ENCODE measurements around the gene ASB5. TPM values are rescaled to one million over a fixed set of nuclear protein-coding genes. Genes with fewer than 3 reads are reported as not detected.

The ASB5 gene
- polyA plus RNA-seq, 1 donor from 2014 or later = not detected

DNA sequence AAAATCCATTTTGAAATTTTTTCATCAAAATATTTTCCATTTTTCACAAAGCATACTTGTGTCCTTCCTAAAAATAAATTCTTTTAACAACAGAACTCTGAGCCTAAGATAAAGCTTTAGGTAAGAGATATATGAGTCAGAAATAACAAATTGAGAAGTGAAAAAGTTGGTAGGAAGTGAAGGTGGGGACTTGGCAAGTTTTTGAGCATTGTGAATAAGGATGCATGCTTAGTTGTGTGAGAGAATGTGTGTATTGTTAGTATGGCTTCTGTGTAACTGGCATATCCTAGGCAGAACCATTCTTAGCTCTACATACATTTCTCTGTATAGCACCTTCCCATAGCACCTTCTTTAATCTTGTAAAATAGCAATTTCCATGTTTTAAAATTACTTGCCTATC lies 6.8 kb downstream of the ASB5 start:
- no peak overlapping the region for H3K4me3 ChIP-seq (ENCODE audit: low read length)
- no peak overlapping the region for H2AFZ ChIP-seq (ENCODE audit: low read depth, low read length)
- H3F3A ChIP-seq (ENCODE audit: insufficient read depth, low read length, poor library complexity, severe bottlenecking) = no peaks in the 10 kb centered on the region
- no peak overlapping the region for H3K27ac ChIP-seq (ENCODE audit: low read length)
- no peaks in the 10 kb centered on the region for H3K9me3 ChIP-seq (ENCODE audit: low read length)
- H3K9me2 ChIP-seq (ENCODE audit: insufficient read depth, low read length) = no peaks in the 10 kb centered on the region
- TF ChIP-seq SMC3 (conservative IDR thresholded peaks at IDR 0.05; ENCODE audit: poor library complexity) (no peak), CTCF (IDR thresholded peaks at IDR 0.05; ENCODE audit: poor library complexity, severe bottlenecking) (no peak), POLR2AphosphoS5 (IDR thresholded peaks at IDR 0.05) (no peak), RAD21 (conservative IDR thresholded peaks at IDR 0.05) (no peak), EZH2 (IDR thresholded peaks at IDR 0.05; ENCODE audit: borderline replicate concordance, insufficient read depth, low read length, poor library complexity, severe bottlenecking) (no peak), TAF1 (IDR thresholded peaks at IDR 0.05; ENCODE audit: low read depth) (no peak), MXI1 (conservative IDR thresholded peaks at IDR 0.05; ENCODE audit: poor library complexity, severe bottlenecking) (no peak), EP300 (conservative IDR thresholded peaks at IDR 0.05; ENCODE audit: poor library complexity, severe bottlenecking) (no peak)
- TF ChIP-seq, protein P1, sequence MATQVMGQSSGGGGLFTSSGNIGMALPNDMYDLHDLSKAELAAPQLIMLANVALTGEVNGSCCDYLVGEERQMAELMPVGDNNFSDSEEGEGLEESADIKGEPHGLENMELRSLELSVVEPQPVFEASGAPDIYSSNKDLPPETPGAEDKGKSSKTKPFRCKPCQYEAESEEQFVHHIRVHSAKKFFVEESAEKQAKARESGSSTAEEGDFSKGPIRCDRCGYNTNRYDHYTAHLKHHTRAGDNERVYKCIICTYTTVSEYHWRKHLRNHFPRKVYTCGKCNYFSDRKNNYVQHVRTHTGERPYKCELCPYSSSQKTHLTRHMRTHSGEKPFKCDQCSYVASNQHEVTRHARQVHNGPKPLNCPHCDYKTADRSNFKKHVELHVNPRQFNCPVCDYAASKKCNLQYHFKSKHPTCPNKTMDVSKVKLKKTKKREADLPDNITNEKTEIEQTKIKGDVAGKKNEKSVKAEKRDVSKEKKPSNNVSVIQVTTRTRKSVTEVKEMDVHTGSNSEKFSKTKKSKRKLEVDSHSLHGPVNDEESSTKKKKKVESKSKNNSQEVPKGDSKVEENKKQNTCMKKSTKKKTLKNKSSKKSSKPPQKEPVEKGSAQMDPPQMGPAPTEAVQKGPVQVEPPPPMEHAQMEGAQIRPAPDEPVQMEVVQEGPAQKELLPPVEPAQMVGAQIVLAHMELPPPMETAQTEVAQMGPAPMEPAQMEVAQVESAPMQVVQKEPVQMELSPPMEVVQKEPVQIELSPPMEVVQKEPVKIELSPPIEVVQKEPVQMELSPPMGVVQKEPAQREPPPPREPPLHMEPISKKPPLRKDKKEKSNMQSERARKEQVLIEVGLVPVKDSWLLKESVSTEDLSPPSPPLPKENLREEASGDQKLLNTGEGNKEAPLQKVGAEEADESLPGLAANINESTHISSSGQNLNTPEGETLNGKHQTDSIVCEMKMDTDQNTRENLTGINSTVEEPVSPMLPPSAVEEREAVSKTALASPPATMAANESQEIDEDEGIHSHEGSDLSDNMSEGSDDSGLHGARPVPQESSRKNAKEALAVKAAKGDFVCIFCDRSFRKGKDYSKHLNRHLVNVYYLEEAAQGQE (IDR thresholded peaks at IDR 0.05; ENCODE audit: borderline replicate concordance) = no peak
- H3K4me2 ChIP-seq (ENCODE audit: low read length) = no peak overlapping the region
- H4K20me1 ChIP-seq (ENCODE audit: insufficient read depth) = no peaks in the 10 kb centered on the region
- H3K27me3 ChIP-seq (ENCODE audit: insufficient read depth, low read depth, low read length) = no peaks in the 10 kb centered on the region
- H3K79me2 ChIP-seq (replicated peaks; ENCODE audit: insufficient read depth, low read length) = no peaks in the 10 kb centered on the region
- H3K36me3 ChIP-seq (ENCODE audit: insufficient read depth, low read length) = no peaks in the 10 kb centered on the region
- H3K9ac ChIP-seq (ENCODE audit: low read length) = no peak overlapping the region

- Histone ChIP-seq H3K27me3 (ENCODE audit: insufficient read depth, low read depth, low read length) (no peaks in the 10 kb centered on the region), H3K4me2 (ENCODE audit: low read length) (no peak overlapping the region), H2AFZ (ENCODE audit: low read depth, low read length) (no peak overlapping the region), H3K9me3 (ENCODE audit: low read length) (no peaks in the 10 kb centered on the region), H3K4me3 (ENCODE audit: low read length) (no peak overlapping the region), H3K36me3 (ENCODE audit: insufficient read depth, low read length) (no peaks in the 10 kb centered on the region), H3K79me2 (replicated peaks; ENCODE audit: insufficient read depth, low read length) (no peaks in the 10 kb centered on the region), H4K20me1 (ENCODE audit: insufficient read depth) (no peaks in the 10 kb centered on the region), H3K9ac (ENCODE audit: low read length) (no peak overlapping the region), H3K9me2 (ENCODE audit: insufficient read depth, low read length) (no peaks in the 10 kb centered on the region), H3F3A (ENCODE audit: insufficient read depth, low read length, poor library complexity, severe bottlenecking) (no peaks in the 10 kb centered on the region), H3K27ac (ENCODE audit: low read length) (no peak overlapping the region)
- TF ChIP-seq MXI1 (conservative IDR thresholded peaks at IDR 0.05; ENCODE audit: poor library complexity, severe bottlenecking) (no peak), TAF1 (IDR thresholded peaks at IDR 0.05; ENCODE audit: low read depth) (no peak), CTCF (IDR thresholded peaks at IDR 0.05; ENCODE audit: poor library complexity, severe bottlenecking) (no peak), RAD21 (conservative IDR thresholded peaks at IDR 0.05) (no peak), POLR2AphosphoS5 (IDR thresholded peaks at IDR 0.05) (no peak), EZH2 (IDR thresholded peaks at IDR 0.05; ENCODE audit: borderline replicate concordance, insufficient read depth, low read length, poor library complexity, severe bottlenecking) (no peak), SMC3 (conservative IDR thresholded peaks at IDR 0.05; ENCODE audit: poor library complexity) (no peak), EP300 (conservative IDR thresholded peaks at IDR 0.05; ENCODE audit: poor library complexity, severe bottlenecking) (no peak)
- TF ChIP-seq, protein P1 (IDR thresholded peaks at IDR 0.05; ENCODE audit: borderline replicate concordance) = no peak
Observed at GRCh38 chr4:176261481-176261880, 7.5 kb downstream of the ASB5 start.
